GM21529 (cell line): ENCODE data around the gene ZSCAN32.

ENCODE experiments used
- ATAC-seq: cut with Tn5 transposase; IDR thresholded peaks from one replicate; pipeline ENCODE4 v1.9.1; 2021; ENCODE audit not compliant: unreplicated experiment

The ZSCAN32 gene

DNA sequence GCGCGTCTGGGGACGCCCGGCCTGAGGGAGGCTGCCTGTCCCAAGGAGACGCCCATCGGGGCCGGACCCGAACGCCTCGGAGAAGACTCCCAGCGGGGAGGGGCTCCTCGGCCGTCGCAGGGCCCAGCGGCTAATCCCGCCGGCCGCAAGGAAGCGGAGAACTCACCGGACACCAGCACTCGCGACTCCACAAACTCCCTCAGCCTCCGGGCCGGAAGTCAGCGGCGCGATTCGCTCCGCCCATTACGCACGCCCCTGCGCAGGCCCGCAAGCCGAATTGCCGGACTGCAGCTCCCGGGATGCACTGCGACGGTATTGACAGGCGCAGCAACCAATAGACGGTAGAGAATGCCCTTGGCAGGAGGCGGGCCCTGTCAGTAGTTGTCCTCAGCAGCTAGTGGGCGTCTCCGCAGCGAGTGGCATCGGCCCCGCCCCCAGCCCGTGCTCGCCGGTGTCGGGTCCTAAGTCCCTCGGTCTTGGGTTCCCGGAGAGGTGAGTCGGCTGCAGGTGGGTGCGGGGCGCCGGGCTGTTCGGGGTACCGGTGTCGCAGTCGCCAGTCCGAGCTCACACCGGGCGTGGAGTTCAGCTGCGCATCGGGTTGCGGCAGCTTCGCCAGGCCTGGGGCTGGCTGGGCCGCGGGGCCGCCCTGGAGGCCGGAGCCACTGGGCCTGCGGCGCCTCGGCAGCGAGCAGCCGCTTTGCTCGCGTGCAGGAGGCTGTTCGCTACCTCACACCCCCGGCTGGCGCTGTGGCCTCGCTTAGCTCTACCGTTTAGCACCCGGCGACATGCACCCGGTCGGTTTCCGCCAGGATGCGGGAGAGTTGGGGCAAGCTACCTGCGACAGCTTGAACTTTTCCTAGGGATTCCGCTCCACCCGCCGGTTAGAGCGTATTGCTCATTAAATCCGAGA lies at the start of gene ZSCAN32, which contains the start of gene ZNF174:
Gene ZSCAN32 (minus strand): TSS at position 226 of the 910 bp plus-strand sequence. CDS start 3,447 bp downstream, outside the sequence.
Gene ZNF174 (plus strand): TSS at position 437 of the 910 bp plus-strand sequence. CDS start 790 bp downstream, outside the sequence.
- ATAC-seq, result peak; percentile 96

DNA sequence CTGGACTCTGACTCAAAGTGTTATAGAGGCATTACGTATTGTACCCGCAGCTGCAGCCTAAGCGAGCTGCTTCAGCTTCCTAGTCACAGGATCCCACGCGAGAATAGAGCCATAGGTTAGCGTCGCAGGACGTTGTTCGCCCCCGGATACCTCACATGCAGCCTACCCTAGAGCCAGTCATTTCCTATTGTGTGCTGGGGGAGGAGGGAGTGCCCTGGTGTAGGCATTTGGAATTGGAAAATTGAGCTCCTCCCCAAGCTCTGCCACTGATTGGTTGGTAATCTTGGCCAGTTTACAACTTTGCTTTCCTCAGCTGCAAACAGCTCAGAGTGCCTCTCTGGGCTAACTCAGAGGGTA lies 43.2 kb upstream of the ZSCAN32 start:
- ATAC-seq, result peak; percentile 20

DNA sequence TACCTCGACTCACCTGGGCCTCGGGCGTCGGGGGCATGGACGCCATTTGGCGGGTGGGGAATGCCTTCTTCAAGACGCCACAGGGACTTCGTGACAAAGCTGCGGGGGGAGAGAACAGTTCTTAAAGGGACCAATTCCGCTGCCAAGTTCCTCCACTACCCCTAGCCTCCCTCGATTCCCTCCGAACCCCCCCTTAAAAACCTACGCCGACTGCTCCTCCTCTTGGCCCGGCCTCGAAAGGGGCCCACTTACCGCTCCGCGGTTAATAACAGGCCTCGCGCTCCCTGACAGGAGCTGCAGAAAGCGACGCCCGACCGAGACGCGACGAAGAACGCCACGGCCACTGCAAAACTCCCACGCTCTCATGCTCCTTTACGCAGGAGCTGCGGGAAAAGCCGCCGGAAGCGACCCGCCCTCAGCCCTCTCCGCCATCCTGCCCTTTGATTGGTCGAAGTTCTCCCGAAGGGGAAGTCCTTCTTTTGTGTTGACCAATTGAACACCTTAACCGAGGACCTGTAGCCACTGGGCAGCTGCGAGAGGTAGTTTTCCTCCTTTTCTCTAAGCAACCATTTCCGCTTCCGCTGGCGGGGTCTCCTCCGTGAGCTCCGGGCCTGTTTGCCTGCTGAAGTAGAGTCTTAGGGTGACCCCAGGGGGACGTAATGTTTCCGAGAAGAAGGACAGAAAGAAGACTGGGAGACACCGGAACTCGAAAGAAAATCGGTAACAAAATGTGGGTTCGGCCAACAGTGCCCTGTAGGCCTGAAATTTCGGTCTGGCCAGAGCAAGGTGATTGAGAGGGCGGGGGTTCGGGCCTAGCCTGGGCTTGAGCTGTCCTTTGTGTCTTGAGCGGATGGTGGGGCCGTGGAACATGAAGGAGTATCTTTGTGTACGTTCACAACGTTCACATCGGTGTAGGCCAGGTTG lies 42.6 kb upstream of the ZSCAN32 start, which contains the start of the genes NAA60 and ZNF597:
Gene NAA60 (plus strand): TSS at position 573 of the 924 bp plus-strand sequence. CDS start 32,548 bp downstream, outside the sequence.
Gene ZNF597 (minus strand): TSS at position 397 of the 924 bp plus-strand sequence. CDS start 351 bp downstream, at position 46.
- ATAC-seq, result peak; percentile 88

DNA sequence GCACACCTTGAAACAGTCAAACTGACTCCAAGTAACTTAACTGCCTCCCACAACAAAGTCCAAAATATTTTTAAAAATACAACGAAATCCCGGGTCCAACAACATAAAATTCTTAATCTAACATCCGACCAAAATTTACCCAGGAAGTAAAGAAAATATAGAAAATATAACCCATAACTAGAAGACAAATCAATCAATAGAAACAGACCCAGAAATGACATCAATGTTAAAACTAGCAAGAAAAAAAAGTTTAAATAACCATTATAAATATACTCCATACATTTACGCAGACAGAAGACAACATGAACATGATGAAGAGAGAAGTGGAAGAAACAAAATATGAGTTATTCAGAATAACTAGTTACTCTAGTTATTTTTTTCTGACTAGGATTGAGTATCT lies 38.8 kb upstream of the ZSCAN32 start:
- no peak for ATAC-seq

DNA sequence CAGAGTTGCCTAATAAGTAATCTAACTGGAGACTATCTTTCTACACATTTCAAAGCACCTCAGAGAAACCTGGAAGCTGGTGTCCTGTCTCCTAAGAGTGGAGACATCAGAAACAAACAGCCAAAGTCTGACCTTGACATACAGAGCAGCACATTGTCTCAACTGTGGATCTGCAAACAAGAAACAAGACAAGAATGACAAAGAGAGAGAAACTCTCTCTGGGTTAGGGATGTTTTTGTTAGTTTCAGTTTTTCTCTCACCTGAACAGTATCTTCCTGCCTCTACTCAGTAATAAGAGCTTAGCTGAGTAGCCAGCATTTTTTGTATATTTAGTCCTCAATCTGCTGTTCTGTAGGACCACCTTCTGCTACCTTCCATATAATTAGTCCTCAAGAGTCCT lies 33.6 kb upstream of the ZSCAN32 start:
- no peak for ATAC-seq

DNA sequence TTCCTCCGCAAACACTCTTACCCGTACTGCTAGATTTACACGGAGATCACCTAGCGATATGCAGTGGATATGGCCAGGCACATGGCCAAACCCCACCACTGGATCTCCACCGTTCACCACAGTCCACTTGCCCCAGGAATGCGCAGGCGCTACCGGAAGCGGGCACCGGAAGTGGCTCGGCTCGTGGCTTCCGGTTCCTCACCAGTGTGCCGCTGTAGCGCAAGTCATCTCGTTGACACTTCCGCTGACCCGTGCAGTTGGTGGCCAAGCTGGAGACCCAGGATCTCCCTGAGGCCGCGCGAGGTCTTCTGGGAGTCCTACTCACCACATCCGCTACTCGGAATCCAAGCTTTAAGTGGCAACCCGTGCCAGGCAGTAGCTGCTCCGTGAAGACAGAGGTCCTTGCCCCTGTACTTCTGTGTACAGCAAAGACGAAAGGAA lies 31.0 kb upstream of the ZSCAN32 start:
- ATAC-seq, result no peak

DNA sequence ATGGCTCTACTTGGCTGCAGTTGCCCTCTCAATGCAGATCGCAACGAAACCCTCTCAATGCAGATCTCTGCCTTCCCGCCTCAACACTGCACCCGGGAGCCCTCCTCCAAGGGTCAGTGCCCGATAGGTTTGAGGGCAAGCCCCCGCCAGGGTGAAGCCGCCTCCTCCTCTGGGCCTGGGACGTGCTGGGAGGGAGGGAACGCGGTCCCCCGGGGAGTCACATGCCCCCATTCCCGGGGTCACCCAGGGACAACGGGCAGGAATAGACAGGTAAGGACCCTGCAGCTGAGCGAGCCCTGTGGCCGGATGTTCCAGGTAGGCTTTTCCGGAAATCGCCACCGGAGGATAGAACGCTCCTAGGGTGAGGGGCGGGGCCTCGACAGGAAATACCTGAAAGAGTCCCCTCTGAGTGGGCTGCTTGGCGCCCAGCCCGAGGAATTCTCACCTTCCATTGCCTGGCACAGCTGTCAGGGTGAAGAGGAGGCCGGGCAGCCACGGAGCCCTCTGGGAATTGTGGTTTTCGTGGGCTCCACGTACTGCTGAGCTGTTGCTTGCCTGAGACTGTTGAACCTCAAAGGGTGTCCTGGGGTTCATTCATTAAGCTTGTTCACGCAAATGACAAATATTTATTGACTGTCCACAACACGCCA lies 13.1 kb upstream of the ZSCAN32 start:
- no peak for ATAC-seq

DNA sequence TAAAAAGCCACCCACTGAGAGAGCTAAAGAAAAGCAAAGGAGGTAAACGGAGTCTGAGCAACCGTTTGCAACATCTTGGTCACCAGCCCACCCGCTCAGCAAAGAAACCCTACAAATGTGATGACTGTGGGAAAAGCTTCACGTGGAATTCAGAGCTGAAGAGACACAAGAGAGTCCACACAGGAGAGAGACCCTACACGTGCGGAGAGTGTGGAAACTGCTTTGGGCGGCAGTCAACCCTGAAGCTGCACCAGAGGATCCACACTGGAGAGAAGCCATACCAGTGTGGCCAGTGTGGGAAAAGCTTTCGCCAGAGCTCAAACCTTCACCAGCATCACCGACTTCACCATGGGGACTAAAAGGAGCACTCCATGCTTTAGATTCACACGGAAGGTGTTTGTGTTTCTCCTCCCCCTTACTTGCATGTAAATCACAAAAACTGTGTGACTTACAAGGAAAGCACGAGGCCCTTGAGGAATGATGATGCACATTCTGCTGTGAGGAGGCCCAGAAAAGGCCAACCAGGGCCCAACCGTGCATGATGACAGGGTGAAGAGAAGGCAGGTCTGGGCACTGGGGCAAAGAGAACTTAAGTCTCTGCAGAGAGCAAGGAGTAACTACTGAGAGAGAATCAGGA lies 7.9 kb upstream of the ZSCAN32 start:
- ATAC-seq, result no peak

DNA sequence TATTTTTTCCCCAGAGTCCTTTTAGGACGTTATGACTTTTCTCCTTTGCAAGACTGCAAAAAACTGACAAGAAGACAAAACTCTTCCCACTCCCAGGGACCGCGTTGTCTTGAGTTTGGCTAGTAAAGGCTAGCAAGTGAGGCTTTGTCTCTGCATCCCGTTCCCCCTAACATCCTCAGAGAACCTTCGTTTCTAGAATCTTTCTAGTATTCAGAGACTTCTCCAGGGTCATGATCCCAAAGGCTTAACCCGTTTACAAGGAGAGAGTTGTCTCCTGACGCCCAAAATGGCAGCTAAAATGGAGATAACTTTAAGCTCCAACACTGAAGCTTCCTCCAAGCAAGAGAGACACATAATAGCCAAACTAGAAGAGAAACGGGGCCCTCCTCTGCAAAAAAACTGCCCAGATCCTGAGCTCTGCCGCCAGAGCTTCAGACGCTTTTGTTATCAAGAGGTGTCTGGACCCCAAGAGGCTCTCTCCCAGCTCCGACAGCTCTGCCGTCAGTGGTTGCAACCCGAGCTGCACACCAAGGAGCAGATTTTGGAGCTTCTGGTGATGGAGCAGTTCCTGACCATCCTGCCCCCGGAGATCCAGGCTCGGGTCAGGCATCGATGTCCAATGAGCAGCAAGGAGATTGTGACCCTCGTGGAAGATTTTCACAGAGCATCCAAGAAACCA lies 1.1 kb upstream of the ZSCAN32 start:
- ATAC-seq, result no peak

DNA sequence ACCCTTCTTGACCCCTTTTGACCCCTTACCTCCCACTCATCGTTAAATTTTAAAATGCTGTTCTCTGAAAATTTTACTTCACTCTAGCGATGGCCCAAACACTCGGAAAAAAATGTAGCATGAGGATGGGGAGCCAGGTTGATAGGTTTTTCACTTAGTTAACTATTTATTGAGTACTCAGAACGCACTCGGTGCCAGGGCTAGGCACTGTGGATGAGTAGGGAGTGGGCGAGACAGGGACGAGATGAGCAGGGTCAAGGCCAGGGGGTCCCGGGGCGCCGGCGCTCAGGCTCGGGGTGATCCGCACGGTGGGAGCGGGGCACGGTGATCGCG lies 392 bp downstream of the ZSCAN32 start:
- ATAC-seq, result no peak

DNA sequence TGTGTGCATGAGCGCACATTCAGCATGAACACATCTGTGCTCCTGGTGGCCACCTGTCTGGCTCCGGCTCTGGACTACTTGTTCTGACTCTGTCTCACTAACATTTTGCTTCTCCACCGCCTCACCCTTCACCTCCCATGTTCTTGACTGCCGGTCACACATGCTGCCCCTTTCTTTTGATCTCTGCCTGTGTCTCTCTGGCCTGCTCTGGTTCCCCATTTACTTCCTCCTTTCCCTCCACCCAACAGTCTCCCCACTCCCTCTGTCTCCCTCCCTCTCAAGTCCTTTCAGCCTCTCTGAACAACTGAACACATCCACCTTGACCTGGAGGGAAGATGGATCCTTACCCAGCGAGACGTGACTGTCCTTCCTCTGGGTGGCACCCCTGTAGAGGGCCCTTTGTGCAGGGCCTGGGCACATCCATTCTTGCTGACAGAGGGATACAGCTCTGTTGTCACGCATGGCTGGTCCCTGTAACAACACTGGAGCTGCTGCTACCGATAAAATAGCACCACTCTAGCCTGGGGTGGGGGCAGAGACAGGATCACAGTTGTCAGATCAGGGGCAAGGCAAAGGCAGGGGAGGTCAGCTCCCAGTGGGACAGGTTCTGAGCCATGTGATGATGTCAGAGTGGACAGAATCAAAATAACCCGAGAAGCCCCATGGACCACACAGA lies 11.0 kb downstream of the ZSCAN32 start:
- ATAC-seq, result no peak

DNA sequence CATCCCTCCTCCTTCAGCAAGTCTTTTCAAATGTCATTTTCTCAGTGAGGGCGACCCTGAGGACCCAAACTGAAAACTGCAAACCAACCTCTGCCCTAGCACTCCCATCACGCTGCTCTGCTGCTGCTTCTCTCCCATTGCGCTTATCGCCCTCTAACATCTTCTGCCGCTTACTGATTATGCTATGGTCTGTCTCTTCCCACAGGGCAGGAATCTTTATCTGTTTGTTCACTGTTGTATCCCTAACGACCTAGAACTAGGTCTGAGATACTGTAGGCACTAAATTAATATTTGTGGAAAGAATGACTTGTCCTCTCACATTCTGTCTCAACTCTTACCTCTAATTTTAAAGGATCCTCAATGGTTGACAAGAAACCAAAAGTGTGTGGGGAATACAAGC lies 12.5 kb downstream of the ZSCAN32 start:
- ATAC-seq, result no peak

DNA sequence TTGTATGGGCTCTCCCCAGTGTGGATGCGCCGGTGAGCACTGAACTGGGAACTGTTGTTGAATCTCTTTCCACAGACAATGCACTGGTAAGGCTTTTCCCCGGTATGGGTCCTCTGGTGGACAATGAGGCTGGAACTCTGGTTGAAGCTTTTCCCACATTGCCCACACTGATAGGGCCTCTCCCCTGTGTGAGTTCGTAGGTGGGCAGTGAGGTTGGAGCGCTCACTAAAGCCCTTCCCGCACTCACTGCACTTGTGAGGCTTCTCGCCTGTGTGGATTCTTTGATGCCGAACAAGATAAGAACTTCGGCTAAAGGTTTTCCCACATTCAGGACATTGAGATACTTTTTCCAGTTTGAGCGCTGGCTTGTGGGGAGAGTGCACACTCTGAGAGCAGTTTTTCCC lies 17.8 kb downstream of the ZSCAN32 start:
- ATAC-seq, result no peak

DNA sequence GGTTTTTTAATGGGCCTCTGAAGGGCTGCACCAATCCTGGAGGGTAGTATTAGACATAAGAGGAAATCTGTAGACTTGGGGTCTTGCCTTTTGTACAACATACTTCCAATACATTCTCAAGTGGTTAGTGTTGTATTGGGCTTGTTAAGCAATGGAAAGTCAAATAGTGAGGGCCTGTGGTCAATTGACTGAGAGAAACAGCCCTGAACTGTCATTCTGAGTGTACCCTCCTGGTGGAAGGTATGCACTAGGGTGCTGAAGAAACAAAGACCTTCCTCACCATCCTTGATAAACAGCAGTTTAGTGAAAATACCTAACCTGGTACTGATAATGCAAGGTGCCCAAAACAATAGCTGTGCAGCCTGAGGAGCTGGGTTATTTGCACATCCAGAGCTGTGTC lies 22.9 kb downstream of the ZSCAN32 start:
- no peak for ATAC-seq

DNA sequence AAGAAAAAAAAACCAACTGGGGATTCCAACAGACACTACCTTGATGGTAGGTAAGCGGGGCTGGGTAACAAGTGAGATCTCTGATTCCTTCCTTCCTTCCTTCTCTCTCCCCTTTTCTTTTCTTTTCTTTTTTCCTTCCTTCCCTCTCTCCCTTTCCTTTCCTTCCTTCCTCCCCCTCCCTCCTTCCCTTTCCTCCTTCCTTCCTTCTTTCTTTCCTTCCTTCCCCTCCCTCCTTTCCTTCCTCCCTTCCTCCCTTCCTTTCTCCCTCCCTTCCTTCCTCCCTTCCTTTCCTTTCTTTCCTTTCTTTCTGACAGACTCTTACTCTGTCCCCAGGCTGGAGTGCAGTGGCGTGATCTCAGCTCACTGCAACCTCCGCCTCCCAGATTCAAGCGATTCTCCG lies 25.1 kb downstream of the ZSCAN32 start:
- no peak for ATAC-seq

DNA sequence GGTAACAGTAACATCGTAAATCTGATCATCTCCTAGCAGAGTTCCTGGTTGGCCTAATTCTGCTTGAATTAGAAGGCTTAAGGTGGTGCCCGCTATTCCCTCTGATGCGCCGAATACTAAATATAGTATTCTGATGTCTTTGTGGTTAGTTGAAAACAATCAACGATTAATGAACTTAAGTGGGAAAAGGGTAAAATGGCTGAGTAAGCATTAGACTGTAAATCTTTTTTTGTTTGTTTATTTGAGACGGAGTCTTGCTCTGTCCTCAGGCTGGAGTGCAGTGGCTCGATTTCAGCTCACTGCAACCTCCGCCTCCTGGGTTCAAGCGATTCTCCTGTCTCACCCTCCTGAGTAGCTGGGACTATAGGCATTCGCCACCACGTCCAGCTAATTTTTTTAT lies 31.7 kb downstream of the ZSCAN32 start:
- no peak for ATAC-seq

DNA sequence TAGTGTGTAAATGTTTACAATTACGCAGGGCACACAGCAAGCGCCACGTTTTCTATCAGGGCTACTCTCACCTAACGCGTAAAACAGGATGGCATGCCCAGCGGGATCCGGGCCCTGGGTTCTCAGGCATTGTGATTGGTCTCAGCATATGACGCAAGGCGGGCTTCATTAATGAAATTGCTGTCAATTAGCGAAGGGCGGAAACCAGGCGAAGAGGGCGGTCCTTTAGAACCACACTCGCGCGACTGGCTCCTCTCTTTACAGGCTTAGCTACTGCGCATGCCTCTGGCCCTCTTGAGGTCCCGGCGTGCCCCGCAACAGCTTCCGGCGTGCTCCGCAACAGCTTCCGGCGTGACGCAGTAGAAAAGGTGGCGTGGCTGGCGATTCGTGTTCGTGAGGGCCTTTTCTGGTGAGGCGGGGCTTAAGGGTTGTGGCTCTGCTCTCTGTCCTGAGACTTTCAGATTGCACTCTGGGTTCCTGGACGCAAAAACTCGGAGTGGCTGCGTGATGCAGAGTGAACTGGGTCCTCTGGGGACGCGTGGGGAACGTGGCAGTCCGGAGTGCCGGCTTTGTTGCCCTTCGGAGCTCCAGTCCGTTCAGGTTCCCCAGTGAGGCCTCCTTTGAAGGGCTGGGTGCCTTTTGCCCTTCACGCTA lies 35.9 kb downstream of the ZSCAN32 start:
- peak; percentile 48 for ATAC-seq

DNA sequence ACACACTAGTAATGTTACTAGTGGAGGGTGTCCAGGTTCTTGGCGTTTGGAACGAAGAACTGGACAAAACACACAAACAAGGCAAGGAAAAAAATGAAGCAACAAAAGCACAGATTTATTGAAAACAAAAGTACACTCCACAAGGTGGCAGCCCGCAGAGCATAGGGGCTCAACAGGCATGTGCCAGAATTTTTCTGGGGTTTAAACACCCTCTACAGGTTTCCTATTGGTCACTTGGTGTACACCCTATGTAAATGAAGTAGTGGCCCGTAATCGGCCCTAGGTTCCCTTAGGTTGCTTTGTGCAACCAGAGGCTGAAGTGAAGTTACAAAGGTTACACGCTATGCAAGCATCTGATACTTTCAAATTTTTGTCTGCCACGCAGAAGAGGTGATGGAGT lies 37.0 kb downstream of the ZSCAN32 start:
- no peak for ATAC-seq

DNA sequence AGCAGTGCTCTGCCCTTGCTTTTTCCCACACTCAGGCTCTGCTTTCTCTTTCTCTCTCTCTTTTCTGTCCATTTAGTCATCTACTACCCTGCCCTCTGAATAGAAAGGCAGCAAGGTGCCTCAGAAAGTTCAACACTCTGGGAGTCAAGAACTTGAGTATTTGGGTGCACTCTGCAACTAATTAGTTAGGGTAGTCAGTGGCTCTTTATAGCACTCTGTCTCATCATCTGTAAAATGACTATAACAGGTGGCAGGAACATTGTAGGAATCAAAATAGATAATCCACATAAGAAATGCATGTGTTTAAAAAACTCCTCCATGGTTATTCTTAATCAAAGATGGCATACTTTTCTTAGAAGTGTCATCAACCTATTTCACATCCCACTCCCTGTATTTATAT lies 37.9 kb downstream of the ZSCAN32 start:
- no peak for ATAC-seq
